ELR (cell line): ENCODE results near the gene FASTKD3.

Source experiments
- DNase-seq: peaks from one replicate; pipeline ENCODE4 v3.0.0-alpha.2; 2015; ENCODE audit warnings: low read depth

FASTKD3 gene

GRCh38 chr5:7849681-7850394 is 19.0 kb downstream of the FASTKD3 start:
- DNase-seq, result no peak

DNA sequence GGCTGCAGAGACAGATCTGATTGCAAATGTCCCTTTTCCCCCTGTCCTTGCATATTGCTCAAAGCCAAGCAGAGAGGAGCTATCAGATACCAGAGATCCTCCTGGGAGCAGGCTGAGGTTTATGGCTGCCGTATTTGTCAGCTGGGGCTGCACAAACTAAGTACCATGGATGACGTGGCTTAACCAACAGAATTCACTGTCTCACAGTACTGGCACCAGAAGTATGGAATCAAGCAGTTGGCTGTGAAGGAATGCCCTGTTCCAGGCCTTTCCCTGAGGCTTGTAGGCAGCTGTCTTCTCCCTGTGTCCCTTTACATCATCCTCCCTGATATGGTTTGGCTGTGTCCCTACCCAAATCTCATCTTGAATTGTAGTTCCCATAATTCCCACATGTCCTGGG is 20.5 kb downstream of the FASTKD3 start:
- DNase-seq, result no peak

GRCh38 chr5:7846327-7846726 is 22.5 kb downstream of the FASTKD3 start:
- DNase-seq, result no peak

DNA sequence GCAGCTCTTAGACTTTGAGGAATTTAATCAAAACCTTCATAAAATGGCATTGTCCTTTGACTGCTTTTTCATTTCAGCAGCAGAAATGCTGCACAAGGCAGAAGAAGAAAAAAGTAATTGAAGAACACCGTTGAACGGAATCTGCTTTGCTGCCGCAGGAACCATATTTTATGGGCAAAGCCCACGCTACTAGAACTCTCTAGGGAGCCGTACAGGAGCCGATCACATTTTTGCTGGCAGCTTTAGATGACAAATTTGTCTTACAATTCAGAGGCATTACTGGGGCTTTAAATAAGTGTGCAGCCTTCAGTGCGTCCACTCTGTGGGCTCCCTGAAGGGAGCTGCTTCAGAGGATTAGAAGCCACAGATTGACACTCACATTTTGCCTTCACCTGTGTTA is 23.3 kb downstream of the FASTKD3 start:
- DNase-seq, result no peak

DNA sequence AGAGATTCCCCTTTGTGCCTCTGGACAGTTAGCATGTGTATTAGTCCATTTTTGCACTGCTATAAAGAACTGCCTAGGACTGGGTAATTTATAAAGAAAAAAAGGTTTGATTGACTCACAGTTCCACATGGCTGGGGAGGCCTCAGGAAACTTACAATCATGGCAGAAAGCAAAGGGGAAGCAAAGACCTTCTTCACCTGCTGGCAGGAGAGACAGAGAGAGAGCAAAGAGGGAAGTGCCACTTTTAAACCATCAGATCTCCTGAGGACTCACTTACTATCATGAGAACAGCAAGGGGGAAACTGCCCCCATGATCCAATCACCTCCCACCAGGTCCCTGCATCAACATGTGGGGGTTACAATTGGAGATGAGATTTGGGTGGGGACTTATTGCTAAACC is 23.9 kb downstream of the FASTKD3 start:
- DNase-seq, result no peak

DNA sequence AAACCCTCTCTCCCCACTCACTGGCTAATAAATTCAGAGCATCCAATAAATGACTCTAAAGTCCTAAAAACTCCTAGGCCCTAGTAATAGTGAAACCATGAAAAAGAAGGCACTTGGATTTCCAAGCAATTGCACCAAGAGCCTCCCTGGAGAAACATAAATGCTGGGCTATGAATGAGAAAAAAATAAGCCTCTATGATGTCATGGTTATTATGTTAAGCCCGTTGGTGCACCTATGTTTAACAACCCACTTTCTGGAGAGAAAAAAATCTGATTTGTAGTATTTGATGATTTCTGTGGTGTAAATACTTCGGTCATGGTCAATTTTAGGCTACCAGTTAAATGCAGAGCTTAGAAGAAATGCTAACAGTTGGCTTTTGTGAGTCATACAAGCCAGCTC is 26.3 kb downstream of the FASTKD3 start:
- DNase-seq, result no peak

DNA sequence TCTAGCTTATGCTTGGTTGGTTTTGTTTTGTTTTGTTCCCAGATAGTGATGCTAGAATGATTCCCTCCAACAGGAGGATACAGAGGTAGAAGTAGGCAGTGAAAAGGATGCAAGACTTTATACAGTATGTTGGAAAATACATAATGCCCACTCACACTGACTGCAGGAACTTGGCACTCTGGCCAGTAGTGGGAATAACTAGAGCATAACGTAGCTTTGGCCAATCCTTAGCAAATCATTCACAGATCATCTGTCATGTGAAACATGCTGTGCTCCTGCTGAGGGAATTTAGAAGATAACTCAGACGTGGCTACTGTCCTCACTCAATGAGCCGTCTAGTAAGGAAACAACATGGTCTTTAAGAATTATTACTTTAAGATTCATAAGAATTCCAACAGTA is 31.4 kb downstream of the FASTKD3 start:
- DNase-seq, result no peak

- no peak for DNase-seq
These were observed 33.8 kb downstream of the FASTKD3 start for GRCh38 chr5:7834982-7835381.

- no peak for DNase-seq
These were observed 40.6 kb downstream of the FASTKD3 start for GRCh38 chr5:7828269-7828668.

- no peak for DNase-seq
These were observed 41.2 kb downstream of the FASTKD3 start for GRCh38 chr5:7827610-7828009.

GRCh38 chr5:7825630-7826029 is 43.2 kb downstream of the FASTKD3 start:
- no peak for DNase-seq

DNA sequence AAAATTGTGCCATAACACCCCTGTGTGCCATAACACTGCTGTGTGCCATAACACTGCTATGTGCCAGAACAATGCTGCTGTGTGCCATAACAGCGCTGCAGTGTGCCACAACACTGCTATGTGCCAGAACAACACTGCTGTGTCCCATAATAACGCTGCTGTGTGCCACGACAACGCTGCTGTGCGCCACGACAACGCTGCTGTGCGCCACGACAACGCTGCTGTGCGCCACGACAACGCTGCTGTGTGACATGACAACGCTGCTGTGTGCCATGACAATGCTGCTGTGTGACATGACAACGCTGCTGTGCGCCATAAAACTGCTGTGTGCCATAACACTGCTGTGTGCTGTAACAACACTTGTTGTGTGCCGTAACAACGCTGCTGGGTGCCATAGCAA is 43.8 kb downstream of the FASTKD3 start:
- DNase-seq, result no peak

GRCh38 chr5:7823594-7823993 is 45.2 kb downstream of the FASTKD3 start:
- no peak for DNase-seq

GRCh38 chr5:7822449-7822848 is 46.4 kb downstream of the FASTKD3 start:
- no peak for DNase-seq

- DNase-seq, result no peak
These were observed 52.3 kb downstream of the FASTKD3 start for GRCh38 chr5:7816535-7816901.

DNA sequence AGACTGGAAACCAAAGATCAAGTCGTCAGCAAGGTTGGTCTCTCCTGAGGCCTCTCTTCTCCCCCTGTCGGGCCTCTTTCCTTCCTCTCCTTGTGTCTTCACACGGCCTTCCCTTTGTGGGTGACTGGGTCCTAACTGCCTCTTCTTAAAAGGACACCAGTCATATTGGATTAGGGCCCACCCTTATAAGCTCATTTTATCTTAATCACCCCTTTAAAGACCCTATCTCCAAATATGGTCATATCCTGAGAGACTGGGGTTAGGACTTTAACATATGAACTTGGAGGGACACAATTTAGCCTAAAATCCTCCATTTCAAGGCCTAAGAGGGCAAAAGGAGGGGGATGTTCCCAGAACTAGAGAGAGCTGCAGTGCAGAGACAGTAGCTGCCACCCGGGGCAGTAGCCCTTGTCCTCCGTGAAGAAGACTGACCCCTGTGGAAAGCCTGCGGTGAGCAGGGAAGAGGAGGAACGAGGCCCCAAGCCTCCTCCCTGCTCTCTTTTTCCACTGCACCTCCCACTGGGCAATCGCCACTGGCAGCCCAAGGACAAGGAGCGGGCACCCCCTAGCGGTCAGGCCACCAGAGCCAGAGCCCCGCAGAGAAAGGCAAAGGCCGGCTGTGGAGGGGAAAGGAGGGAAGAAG is 52.8 kb downstream of the FASTKD3 start:
- DNase-seq, result peak; percentile 64

- no peak for DNase-seq
These were observed 54.0 kb downstream of the FASTKD3 start for GRCh38 chr5:7814816-7815215.

- no peak for DNase-seq
These were observed 55.3 kb downstream of the FASTKD3 start for GRCh38 chr5:7813576-7813975.

- DNase-seq, result no peak
These were observed 55.8 kb downstream of the FASTKD3 start for GRCh38 chr5:7813007-7813406.

GRCh38 chr5:7811715-7812114 is 57.1 kb downstream of the FASTKD3 start:
- no peak for DNase-seq
